ENCODE data around the gene ZIC1. TPM values are rescaled to one million over a fixed set of nuclear protein-coding genes. Genes with fewer than 3 reads are reported as not detected.
A peak's percentile ranks its signal among the peaks of the same experiment; 100 is the strongest.

The ZIC1 gene
- total RNA-seq, 1 experiment from 2014 or later: not detected

DNA sequence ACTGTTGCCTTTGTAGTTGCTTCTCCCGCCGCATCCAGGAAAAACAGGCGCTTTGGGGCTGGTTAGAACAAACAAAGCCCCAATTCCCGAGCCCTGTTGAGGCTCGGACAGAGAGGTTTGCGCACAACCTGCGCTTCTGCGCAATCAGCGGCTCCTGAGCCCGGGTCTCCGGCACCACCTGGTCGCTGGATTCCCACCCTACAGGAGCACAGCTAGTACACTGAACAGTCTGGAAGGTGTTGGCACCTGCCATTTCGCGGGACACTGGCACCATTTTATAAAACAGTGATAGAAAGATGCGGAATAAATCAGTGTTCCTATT, 16.6 kb upstream of the ZIC1 start:
- Histone ChIP-seq H3K18ac (ENCODE audit: insufficient read length, low read depth, low read length) (no peak overlapping the region), H3T11ph (ENCODE audit: low read length) (no peak overlapping the region), H4K5ac (ENCODE audit: insufficient read length, low read depth, low read length) (no peak overlapping the region), H4K8ac (replicated peaks; ENCODE audit: insufficient read length, low read depth, low read length) (no peak overlapping the region), H3K23ac (ENCODE audit: insufficient read length, low read depth, low read length) (no peak overlapping the region), H3K56ac (ENCODE audit: insufficient read length, low read depth, low read length) (no peak overlapping the region), H3K27ac (ENCODE audit: insufficient read length, low read depth, low read length) (no peak overlapping the region), H2BK5ac (ENCODE audit: insufficient read length, low read length) (no peak overlapping the region), H2AK5ac (ENCODE audit: insufficient read length, low read length) (no peak overlapping the region), H3K4me1 (ENCODE audit: insufficient read depth, low read length) (no peaks in the 10 kb centered on the region; the same call in none of the 2 replicates), H2BK20ac (ENCODE audit: low read depth, low read length, poor library complexity, severe bottlenecking) (no peak overlapping the region), H2BK15ac (ENCODE audit: low read depth, low read length) (no peak overlapping the region), H4K91ac (ENCODE audit: insufficient read length, low read depth, low read length) (no peak overlapping the region), H3K79me1 (ENCODE audit: insufficient read depth, low read depth, low read length, poor library complexity, severe bottlenecking) (no peaks in the 10 kb centered on the region), H2BK120ac (ENCODE audit: low read depth, low read length, poor library complexity, severe bottlenecking) (no peak overlapping the region), H3K23me2 (ENCODE audit: insufficient read length, low read depth, low read length, poor library complexity, severe bottlenecking) (peaks cover 22% of the 10 kb centered on the region), H3K14ac (ENCODE audit: insufficient read depth, low read length) (no peak overlapping the region), H3K9ac (ENCODE audit: extremely low read depth, insufficient read length, low read length) (no peak overlapping the region), H2AFZ (ENCODE audit: low read length) (no peak overlapping the region), H2BK12ac (ENCODE audit: insufficient read length, low read depth, low read length) (peak overlapping the region; percentile 42), H3K4me2 (ENCODE audit: insufficient read depth, insufficient read length, low read length) (peak overlapping the region; percentile 83), H3K27me3 (ENCODE audit: insufficient read depth, low read length) (peaks cover 86% of the 10 kb centered on the region), H3K4ac (ENCODE audit: low read depth, low read length) (no peak overlapping the region), H3K79me2 (ENCODE audit: insufficient read depth, low read length) (no peaks in the 10 kb centered on the region), H4K20me1 (ENCODE audit: control insufficient read depth, insufficient read depth, insufficient read length) (no peaks in the 10 kb centered on the region), H3K9me3 (ENCODE audit: control insufficient read depth, low read depth, low read length) (no peaks in the 10 kb centered on the region)
- no CpG with 5 or more reads among the region's 15 CpGs for WGBS (ENCODE audit: extremely low coverage, insufficient read length, low lambda C conversion rate)
- TF ChIP-seq CTCF (conservative IDR thresholded peaks at IDR 0.05): no peak
- peaks cover 0 to 2% (median 0%) of the 10 kb centered on the region in 3 experiments; a peak in 2 of 7 replicates for H3K36me3 Mint-ChIP-seq (ENCODE audit: insufficient read depth in 1 of 3, low read depth in 3 of 3)
- H3K4me1 Mint-ChIP-seq: peaks cover 36 to 80% of the 10 kb centered on the region in 2 experiments
- peaks cover 100% of the 10 kb centered on the region for H3K27me3 Mint-ChIP-seq (ENCODE audit: low read depth)
- peak overlapping the region; percentile 63 to 82 for H3K4me3 Mint-ChIP-seq
- H3K9me3 Mint-ChIP-seq: peaks cover 3 to 17% of the 10 kb centered on the region in 2 experiments; a peak in 4 of 5 replicates
- no peak overlapping the region for H3K27ac Mint-ChIP-seq
- DNase-seq: no peak
